Hepatocyte (in vitro differentiated cells): Measurements from ENCODE around the gene RTRAF. TPM values are rescaled to one million over a fixed set of nuclear protein-coding genes. Genes with fewer than 3 reads are reported as not detected.

Experiments used
- DNase-seq: peaks from one replicate; pipeline ENCODE4 v3.0.0-alpha.2; 2016; ENCODE audit warnings: low spot score
- H2AFZ ChIP-seq: fragments of 200-600 bp; sonication (generic); 2 replicates; pipeline ENCODE4 v1.6.0; 2016; ENCODE audit warnings: antibody characterized with exemption, mild to moderate bottlenecking
- H3K27ac ChIP-seq: fragments of 200-600 bp; sonication (generic); 2 replicates; pipeline ENCODE4 v1.5.1; 2016; ENCODE audit warnings: mild to moderate bottlenecking
- H3K27me3 ChIP-seq: fragments of 200-600 bp; sonication (generic); 2 replicates; pipeline ENCODE4 v1.6.1; 2016
- H3K36me3 ChIP-seq: fragments of 200-600 bp; sonication (generic); replicated peaks from 2 replicates; pipeline ENCODE4 v1.5.1; 2016; ENCODE audit warnings: low read depth; ENCODE audit not compliant: insufficient read depth
- H3K4me1 ChIP-seq: fragments of 200-600 bp; sonication (generic); 2 replicates; pipeline ENCODE4 v1.5.1; 2016; ENCODE audit warnings: mild to moderate bottlenecking, moderate library complexity; ENCODE audit not compliant: insufficient read depth
- H3K4me2 ChIP-seq: fragments of 200-600 bp; sonication (generic); 2 replicates; pipeline ENCODE4 v1.6.0; 2016
- H3K4me3 ChIP-seq: fragments of 200-600 bp; sonication (generic); 2 replicates; pipeline ENCODE4 v1.5.1; 2016; ENCODE audit warnings: mild to moderate bottlenecking
- H3K79me2 ChIP-seq: fragments of 200-600 bp; sonication (generic); 2 replicates; pipeline ENCODE4 v1.6.0; 2017; ENCODE audit warnings: mild to moderate bottlenecking
- H3K9me2 ChIP-seq: fragments of 200-600 bp; sonication (generic); replicated peaks from 2 replicates; pipeline ENCODE4 v1.6.0; 2017; ENCODE audit warnings: mild to moderate bottlenecking; ENCODE audit not compliant: insufficient read depth
- H3K9me3 ChIP-seq: fragments of 200-600 bp; sonication (generic); 2 replicates; pipeline ENCODE4 v1.5.1; 2016; ENCODE audit warnings: low read depth, mild to moderate bottlenecking
- H4K20me1 ChIP-seq: fragments of 200-600 bp; sonication (generic); 2 replicates; pipeline ENCODE4 v1.6.0; 2016; ENCODE audit warnings: mild to moderate bottlenecking; ENCODE audit not compliant: insufficient read depth, poor library complexity, severe bottlenecking
- CTCF ChIP-seq: fragments of 200-600 bp; sonication (generic); IDR thresholded peaks from 2 replicates; pipeline ENCODE4 v1.5.1; 2016; ENCODE audit warnings: antibody characterized with exemption, mild to moderate bottlenecking; ENCODE audit not compliant: poor library complexity
- EZH2 ChIP-seq: fragments of 200-600 bp; sonication (generic); IDR thresholded peaks from 2 replicates; pipeline ENCODE4 v1.6.1; 2016; ENCODE audit warnings: antibody characterized with exemption, mild to moderate bottlenecking, borderline replicate concordance
- EZH2phosphoT487 ChIP-seq: fragments of 200-600 bp; sonication (generic); IDR thresholded peaks from one replicate; pipeline ENCODE4 v1.6.1; 2018; ENCODE audit warnings: antibody characterized with exemption, mild to moderate bottlenecking, low read depth, moderate library complexity; ENCODE audit not compliant: unreplicated experiment, severe bottlenecking
- WGBS: methylation state at CpG from one replicate; pipeline ENCODE4 v1.1.6; 2016; ENCODE audit warnings: low lambda C conversion rate; ENCODE audit errors: missing lambda C conversion rate; 5-methylcytosine and 5-hydroxymethylcytosine counted together
- polyA plus RNA-seq: library from polyadenylated mRNA; unstranded; fragments of >200 nt; fragmentation: Nextera tagmentation; extraction: Ambion mirVana; gene quantifications from 2 replicates; pipeline ENCODE4 v1.2.1, GENCODE V29; 2016
- total RNA-seq: library from RNA; depleted of rRNA; stranded (reverse); fragments of >200 nt; gene quantifications from 2 replicates; pipeline ENCODE4 v1.2.3, GENCODE V29; 2014

The RTRAF gene
- total and polyA plus RNA-seq, 2 experiments from 2014 or later: 94.7 to 194 TPM

- DNase-seq: no peak
- WGBS: 32% methylated on average over 2 of the region's 2 CpGs
- no peak overlapping the region for H3K27ac ChIP-seq
- H3K4me3 ChIP-seq: no peak overlapping the region
- no peaks in the 10 kb centered on the region for H3K36me3 ChIP-seq
- no peaks in the 10 kb centered on the region for H3K9me2 ChIP-seq
- no peaks in the 10 kb centered on the region for H3K27me3 ChIP-seq
- no peak overlapping the region for H3K4me2 ChIP-seq
- no peaks in the 10 kb centered on the region for H3K9me3 ChIP-seq
- TF ChIP-seq EZH2phosphoT487: no peak
- TF ChIP-seq EZH2: no peak
- TF ChIP-seq CTCF: no peak
- peaks cover 10% of the 10 kb centered on the region for H3K79me2 ChIP-seq
- H4K20me1 ChIP-seq: no peaks in the 10 kb centered on the region
- peaks cover 17% of the 10 kb centered on the region for H3K4me1 ChIP-seq
- no peak overlapping the region for H2AFZ ChIP-seq
Measured at GRCh38 chr14:52046376-52046917, 57.1 kb downstream of the RTRAF start.

GRCh38 chr14:52048116-52048515 lies 58.8 kb downstream of the RTRAF start:
- peaks cover 31% of the 10 kb centered on the region for H3K4me1 ChIP-seq
- no peak overlapping the region for H2AFZ ChIP-seq
- H3K4me2 ChIP-seq: no peak overlapping the region
- TF ChIP-seq CTCF (no peak), EZH2 (no peak), EZH2phosphoT487 (no peak)
- no peak overlapping the region for H3K4me3 ChIP-seq
- no peaks in the 10 kb centered on the region for H3K9me2 ChIP-seq
- H3K9me3 ChIP-seq: no peaks in the 10 kb centered on the region
- no peak for DNase-seq
- H3K36me3 ChIP-seq: no peaks in the 10 kb centered on the region
- no peaks in the 10 kb centered on the region for H4K20me1 ChIP-seq
- no peak overlapping the region for H3K27ac ChIP-seq
- 70% methylated on average over 10 of the region's 10 CpGs for WGBS
- peaks cover 10% of the 10 kb centered on the region for H3K79me2 ChIP-seq
- no peaks in the 10 kb centered on the region for H3K27me3 ChIP-seq

- no peaks in the 10 kb centered on the region for H3K27me3 ChIP-seq
- H3K79me2 ChIP-seq: peaks cover 10% of the 10 kb centered on the region
- peaks cover 31% of the 10 kb centered on the region for H3K4me1 ChIP-seq
- H3K9me2 ChIP-seq: no peaks in the 10 kb centered on the region
- no peak overlapping the region for H3K27ac ChIP-seq
- TF ChIP-seq CTCF: no peak
- TF ChIP-seq EZH2: no peak
- no peak for TF ChIP-seq EZH2phosphoT487
- H2AFZ ChIP-seq: no peak overlapping the region
- no peaks in the 10 kb centered on the region for H4K20me1 ChIP-seq
- no peak for DNase-seq
- H3K4me3 ChIP-seq: no peak overlapping the region
- no peaks in the 10 kb centered on the region for H3K9me3 ChIP-seq
- H3K36me3 ChIP-seq: no peaks in the 10 kb centered on the region
- WGBS: 83% methylated on average over 3 of the region's 3 CpGs
- no peak overlapping the region for H3K4me2 ChIP-seq
Measured at GRCh38 chr14:52048641-52049204, 59.4 kb downstream of the RTRAF start.
